Anterior cingulate cortex (tissue), 58 donors: ENCODE measurements around the gene CCDC157.

Source experiments
- DNase-seq, 58 donors: peaks; one replicate each; lab custom pipeline; 2025; lab: John Stamatoyannopoulos, UW

Gene CCDC157

GRCh38 chr22:30348404-30348803, 8.4 kb upstream of the CCDC157 start:
- no peak for DNase-seq

DNA sequence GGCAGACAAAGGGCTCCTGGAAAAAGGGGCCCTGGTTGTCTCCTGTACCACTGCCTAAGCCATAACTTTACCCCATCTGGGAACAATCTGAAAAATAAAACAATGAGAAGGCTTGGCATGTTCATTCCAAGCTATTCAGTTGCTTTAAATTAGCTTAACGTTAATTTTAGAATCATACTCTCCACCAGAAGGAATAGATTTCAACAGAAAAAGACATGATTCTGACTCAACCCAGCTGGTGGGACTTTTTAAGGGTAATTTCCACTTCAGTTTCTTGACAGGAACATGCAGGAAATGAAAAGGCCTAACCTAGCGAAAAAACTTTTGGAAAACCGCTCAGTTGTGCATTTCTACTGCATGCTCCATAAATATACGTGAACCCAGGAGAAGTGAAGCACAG, 8.0 kb upstream of the CCDC157 start:
- no peak for DNase-seq

DNA sequence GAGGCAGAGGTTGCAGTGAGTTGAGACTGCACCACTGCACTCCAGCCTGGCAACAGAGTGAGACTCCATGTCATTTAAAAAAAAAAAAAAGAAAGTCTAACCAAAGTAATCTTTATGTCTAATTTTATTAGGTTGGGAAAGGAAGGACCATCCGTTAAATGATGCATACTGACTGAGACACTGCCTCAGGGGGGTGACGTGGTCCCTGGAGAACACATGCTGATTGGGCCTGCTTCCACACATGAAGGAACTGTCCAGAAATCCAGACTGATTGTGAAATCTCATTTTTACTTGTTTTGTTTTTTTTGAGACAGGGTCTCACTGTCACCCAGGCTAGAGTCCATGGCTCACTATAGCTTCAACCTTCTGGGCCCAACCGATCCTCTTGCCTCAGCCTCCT, 5.6 kb upstream of the CCDC157 start:
- DNase-seq, result no peak

- DNase-seq, result no peak
These were observed 2.2 kb upstream of the CCDC157 start for GRCh38 chr22:30354644-30355043.

- DNase-seq, result no peak
These were observed 396 bp downstream of the CCDC157 start for GRCh38 chr22:30357236-30357570.

GRCh38 chr22:30357650-30358215, 926 bp downstream of the CCDC157 start:
- no peak for DNase-seq

GRCh38 chr22:30358541-30358940, 1.7 kb downstream of the CCDC157 start:
- DNase-seq, result no peak

GRCh38 chr22:30361916-30362650, 5.3 kb downstream of the CCDC157 start:
- DNase-seq, result no peak

GRCh38 chr22:30362651-30363281, 6.0 kb downstream of the CCDC157 start:
- DNase-seq, result no peak

DNA sequence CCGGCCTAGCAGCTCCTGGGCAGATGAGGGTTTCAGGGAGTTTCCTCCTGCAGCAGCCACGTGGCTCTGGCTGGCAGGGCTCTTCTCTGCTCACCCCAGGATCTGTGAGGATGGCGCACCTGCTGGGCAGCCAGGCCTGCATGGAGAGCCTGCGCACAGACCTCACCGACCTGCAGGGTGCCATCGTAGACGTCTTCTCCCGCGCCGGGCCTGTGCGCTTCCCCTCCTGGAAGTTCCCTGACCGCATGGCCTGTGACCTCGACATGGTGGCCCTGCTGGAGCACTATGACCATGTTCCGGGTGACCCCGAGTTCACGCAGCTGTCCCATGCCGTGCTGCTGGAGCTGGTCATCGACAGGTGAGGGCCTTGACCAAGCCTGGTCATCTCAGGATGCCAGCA, 9.1 kb downstream of the CCDC157 start:
- no peak for DNase-seq

DNA sequence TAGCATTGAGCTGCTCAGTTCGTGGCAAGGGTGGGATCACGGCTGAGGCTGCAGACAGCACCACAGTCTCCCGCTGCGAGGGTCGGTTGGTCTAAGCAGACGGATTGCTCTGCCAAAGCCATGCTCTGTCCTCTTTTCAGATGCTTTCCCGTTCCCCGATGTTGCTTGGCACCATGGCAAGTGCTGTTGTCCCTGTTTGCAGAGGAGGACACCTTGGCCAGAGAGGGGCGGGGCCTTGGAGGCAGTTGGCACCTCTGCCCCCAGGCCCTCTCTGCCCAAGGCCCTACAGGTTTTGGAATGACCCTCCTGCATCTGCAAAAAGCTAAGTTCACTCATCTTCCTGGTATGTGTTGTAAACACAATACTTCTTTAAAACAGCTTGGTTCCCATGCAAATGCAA, 11.6 kb downstream of the CCDC157 start:
- DNase-seq, result no peak

DNA sequence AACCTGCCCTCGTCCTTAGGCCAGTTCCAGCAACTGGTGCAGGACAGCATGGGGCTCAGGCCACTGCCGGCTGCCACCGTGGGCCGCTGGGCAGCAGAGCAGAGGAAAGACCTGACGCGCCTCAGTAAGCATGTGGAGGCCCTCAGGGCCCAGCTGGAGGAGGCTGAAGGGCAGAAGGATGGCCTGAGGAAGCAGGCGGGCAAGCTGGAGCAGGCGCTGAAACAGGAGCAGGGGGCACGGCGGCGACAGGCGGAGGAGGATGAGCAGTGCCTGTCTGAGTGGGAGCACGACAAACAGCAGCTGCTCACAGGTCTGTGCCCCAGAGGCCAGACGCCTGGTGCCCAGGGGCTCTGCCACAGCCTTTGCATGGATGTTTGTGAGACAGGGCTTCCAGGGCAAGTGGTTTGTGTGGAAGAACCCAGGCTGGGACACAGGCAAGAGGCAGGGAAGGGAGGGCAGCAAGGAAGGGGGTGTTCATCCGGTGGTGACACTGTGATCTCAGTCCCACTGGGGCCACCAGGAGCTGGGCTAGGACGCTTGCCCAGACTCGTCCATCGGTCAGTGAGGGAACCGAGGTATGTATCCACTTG, 13.9 kb downstream of the CCDC157 start:
- no peak for DNase-seq

DNA sequence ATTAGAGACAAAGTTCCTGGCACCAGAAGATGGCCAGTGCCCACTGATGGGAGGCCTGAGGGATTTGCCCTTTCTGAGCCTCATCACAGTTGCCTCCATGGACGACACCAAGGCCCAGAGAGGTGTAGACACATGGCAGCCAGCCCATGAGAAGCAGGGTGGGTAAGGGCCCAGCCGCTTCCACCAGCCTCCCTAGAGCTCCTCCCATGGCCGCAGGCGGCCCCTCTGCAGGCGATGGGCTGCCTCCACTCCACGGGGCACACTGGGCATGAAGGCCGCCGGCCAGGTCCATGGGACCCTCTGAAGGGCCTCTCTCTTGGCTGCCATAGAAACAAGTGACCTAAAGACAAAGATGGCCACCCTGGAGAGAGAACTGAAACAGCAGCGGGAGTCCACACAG, 14.5 kb downstream of the CCDC157 start:
- no peak for DNase-seq

DNA sequence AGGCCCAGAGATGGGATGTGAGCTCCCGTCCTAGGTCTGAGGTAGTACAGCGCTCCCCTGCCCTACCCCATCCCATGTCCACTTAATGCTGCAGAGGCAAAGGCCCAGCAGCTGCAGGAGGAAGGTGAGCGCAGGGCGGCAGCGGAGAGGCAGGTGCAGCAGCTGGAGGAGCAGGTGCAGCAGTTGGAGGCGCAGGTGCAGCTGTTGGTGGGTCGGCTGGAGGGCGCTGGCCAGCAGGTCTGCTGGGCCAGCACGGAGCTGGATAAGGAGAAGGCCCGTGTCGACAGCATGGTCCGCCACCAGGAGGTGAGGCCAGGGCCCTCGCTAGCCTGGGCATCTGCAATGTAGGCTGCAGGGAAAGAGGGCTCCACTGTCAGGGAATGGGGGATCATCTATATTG, 15.2 kb downstream of the CCDC157 start:
- DNase-seq, result no peak

DNA sequence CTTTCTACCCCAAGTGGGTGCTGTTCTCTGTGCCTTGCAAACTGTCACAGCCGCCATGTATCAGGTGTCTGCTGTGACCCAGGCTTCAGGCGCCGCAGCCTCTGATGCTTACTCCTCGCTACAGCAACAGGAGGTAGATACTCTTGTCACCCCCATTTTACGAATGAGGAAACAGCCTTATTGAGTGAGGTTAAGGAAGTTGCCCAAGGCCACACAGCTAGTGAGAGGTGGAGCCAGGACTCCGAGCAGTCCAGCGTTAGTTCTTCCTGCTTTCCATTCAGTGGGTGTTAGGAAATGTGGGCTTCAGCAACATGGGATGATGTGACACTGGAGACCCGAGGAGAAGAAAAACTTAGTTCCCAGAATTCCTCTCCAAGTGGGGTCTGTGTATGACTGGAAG, 16.1 kb downstream of the CCDC157 start:
- no peak for DNase-seq

GRCh38 chr22:30373331-30374325, 16.8 kb downstream of the CCDC157 start:
- peak in 3 of 58 donors; percentile 1 to 39 (median 6) for DNase-seq

DNA sequence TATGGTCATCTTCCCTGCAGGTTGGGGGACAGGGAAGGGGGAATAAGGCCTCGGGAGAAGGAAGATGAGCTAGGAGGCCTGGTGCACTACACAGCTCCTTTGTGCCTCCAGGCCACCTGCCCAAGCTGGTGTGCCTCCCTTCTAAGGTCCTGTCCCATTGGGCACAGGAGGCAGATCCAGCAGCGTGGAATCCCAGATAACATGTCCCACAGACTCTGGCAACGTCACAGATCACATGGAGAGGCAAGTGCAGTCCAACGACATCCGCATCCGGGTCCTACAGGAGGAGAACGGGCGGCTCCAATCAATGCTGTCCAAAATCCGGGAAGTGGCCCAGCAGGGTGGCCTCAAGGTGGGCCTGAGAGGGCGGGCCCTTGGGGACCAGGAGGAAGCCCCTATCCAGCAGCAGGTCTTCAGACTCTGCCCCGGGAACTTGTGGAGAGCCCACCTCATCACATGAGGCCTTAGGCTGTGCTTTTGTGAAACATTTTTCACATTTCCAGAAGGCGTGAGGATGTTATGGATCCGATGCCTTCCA, 18.6 kb downstream of the CCDC157 start:
- no peak for DNase-seq

- no peak for DNase-seq
These were observed 23.2 kb downstream of the CCDC157 start for GRCh38 chr22:30380011-30380410.

- DNase-seq, result no peak
These were observed 24.5 kb downstream of the CCDC157 start for GRCh38 chr22:30381264-30381663.

DNA sequence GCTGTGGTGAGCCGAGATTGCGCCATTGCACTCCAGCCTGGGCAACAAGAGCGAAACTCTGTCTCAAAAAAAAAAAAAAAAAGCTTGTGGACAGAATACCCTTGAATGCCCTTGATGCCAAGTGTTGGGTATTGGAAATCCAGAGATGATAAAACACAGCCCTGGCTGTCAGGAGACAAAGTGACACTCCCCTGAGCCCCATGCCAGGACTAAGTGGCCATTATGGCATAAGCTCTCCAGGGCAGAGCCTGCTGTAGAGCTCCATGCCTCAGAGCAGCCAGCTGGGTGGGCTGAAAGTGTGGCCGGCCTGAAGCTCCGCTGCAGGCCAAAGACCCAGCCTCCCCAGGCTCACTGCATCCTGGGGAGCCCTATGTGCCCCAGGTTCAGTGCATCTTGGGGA, 25.5 kb downstream of the CCDC157 start:
- DNase-seq, result no peak
